ENCODE measurements around the gene RAD51C.
"Not testable (repeated sequence)": the region's sequence is repeated elsewhere in the genome, so short reads cannot be mapped to it uniquely, and the experiment has no call there.

Gene RAD51C

DNA sequence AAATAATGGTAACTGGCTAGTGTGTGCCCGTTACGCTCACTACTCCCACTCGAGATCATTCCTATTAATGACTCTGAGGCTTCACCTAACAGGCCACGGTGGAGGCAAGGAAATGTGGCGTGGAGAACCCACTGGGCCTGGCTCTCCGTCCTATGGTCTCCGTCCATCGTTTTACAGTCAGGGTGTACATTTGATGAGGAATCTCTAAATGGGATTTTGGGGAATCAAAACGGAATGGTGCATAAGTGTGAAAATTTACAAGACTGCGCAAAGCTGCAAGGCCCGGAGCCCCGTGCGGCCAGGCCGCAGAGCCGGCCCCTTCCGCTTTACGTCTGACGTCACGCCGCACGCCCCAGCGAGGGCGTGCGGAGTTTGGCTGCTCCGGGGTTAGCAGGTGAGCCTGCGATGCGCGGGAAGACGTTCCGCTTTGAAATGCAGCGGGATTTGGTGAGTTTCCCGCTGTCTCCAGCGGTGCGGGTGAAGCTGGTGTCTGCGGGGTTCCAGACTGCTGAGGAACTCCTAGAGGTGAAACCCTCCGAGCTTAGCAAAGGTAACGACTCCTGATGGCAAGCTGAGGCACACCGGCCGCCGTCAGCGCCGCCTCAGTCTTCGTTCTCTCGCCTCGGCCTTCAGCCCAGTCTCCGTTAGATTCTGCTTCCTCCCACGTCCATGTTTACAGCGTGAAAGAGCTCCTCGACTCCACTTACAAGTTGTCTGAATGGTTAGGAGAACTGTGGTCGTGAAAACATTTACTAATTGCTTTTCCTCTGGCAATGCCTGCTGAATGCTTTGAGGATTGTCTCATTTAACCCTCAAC, at the start of gene RAD51C:
TSS of gene RAD51C (plus strand) at position 364 of the 817 bp plus-strand sequence. CDS start at position 406, 42 bp downstream.
- DNase-seq: peak; percentile 94
- in situ Hi-C loops (cut with HindIII; ENCODE audit: low pct_ligation_motif_present, low pct_unique_long_range_greater_than_20kb, low sequenced_read_pairs): no loop called here

- in situ Hi-C loops (cut with HindIII; ENCODE audit: low pct_ligation_motif_present, low pct_unique_long_range_greater_than_20kb, low sequenced_read_pairs): no loop called here
- DNase-seq: peak; percentile 84
These were observed 49.3 kb upstream of the RAD51C start for GRCh38 chr17:58643147-58643546.

DNA sequence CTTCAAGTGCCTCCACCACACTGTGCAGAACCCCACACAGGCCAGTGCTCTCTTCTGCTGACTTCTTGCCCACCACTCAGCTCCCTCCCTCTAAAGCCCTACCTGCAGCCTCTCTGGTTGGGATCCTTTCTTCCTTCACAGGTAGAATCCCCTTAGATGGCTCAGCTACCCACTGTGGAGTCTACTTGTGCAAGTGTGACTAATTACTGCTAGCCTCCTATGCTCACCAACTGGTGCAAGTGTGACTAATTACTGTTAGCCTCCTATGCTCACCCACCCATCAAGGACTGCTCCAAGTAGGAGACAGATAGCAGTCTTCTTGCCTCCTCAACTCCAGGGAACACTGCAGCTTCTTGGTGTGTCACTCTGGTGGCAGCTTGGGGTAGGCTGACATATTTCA, 44.2 kb upstream of the RAD51C start:
- in situ Hi-C loops (cut with HindIII; ENCODE audit: low pct_ligation_motif_present, low pct_unique_long_range_greater_than_20kb, low sequenced_read_pairs): no loop called here
- DNase-seq: no peak

DNA sequence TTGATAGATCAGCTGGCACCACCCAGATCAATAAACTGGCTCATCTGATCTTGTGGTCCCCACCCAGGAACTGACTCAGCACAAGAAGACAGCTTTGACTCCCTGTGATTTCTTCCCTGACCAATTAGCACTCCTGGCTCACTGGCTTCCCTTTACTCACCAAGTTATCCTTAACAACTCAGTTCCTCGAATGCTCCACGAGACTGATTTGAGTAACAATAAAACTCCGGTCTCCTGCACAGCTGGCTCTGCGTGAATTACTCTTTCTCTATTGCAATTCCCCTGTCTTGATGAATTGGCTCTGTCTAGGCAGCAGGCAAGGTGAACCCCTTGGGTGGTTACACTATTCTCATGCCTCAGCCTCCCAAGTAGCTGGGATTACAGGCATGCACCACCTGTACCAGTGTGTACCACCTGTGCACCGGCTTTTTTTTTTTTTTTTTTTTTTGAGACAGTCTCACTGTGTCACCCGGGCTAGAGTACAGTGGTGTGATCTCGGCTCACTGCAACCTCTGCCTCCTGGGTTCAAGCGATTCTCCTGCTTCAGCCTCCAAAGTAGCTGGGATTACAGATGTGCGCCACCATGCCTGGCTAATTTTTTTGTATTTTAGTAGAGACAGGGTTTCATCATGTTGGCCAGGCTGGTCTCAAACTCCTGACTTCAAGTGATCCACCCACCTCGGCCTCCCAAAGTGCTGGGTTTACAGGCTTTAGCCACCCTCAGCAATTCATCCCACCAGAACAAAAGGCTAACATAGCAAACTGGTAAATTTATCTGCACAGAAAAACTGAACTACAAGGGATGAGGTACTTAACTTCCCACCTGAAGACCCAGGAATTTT, 34.2 kb upstream of the RAD51C start:
- in situ Hi-C loops (cut with HindIII; ENCODE audit: low pct_ligation_motif_present, low pct_unique_long_range_greater_than_20kb, low sequenced_read_pairs): not testable (repeated sequence)

GRCh38 chr17:58658804-58659713, 33.3 kb upstream of the RAD51C start:
- DNase-seq: peak; percentile 98
- in situ Hi-C loops (cut with HindIII; ENCODE audit: low pct_ligation_motif_present, low pct_unique_long_range_greater_than_20kb, low sequenced_read_pairs): no loop called here

More for the DNA sequence above, 34.2 kb upstream of the RAD51C start:
- DNase-seq: not testable (repeated sequence)

GRCh38 chr17:58659714-58660084, 32.7 kb upstream of the RAD51C start:
- DNase-seq; in situ Hi-C loops (cut with HindIII; ENCODE audit: low pct_ligation_motif_present, low pct_unique_long_range_greater_than_20kb, low sequenced_read_pairs): not testable (repeated sequence)

DNA sequence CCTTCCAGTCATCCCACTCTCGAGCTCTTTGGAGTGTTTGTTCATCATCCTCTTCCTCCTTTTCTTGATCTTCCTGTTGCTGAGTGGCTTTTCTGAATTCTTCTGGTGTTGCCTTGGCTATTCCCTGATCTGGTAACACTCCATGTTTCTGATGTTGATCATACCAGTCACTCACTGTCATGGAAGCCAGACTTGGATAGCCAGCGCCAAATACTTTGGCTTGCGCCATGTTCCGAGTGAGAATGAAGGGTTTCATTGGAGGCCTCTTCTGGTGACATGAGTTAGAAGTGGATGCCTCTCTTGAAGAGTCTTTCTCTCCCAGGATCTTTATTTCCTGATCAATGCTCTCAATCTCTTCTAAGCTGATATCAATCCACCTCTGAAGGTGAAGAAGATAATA, 31.8 kb upstream of the RAD51C start:
- in situ Hi-C loops (cut with HindIII; ENCODE audit: low pct_ligation_motif_present, low pct_unique_long_range_greater_than_20kb, low sequenced_read_pairs): no loop called here
- no peak for DNase-seq

DNA sequence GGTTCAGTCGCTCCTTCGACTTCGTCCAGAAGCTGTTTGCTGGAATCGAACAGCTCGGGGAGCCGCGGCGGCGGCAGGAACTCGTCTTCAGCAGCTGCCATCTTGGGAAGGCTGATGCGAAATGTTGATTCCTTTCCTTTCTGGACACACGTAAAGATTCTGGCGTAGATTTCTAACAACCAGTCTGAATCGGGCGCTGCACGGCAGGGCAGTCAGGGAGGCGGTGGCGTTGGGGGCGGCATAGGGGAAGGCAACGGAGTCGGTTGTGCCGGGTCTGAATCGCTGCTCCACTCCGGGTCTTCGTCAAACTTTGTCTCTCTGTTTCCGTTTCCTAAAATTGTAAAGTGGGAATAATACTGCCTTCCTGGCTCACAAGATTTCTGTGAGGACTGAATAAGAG, 30.9 kb upstream of the RAD51C start:
- no peak for DNase-seq
- in situ Hi-C loops (cut with HindIII; ENCODE audit: low pct_ligation_motif_present, low pct_unique_long_range_greater_than_20kb, low sequenced_read_pairs): no loop called here

DNA sequence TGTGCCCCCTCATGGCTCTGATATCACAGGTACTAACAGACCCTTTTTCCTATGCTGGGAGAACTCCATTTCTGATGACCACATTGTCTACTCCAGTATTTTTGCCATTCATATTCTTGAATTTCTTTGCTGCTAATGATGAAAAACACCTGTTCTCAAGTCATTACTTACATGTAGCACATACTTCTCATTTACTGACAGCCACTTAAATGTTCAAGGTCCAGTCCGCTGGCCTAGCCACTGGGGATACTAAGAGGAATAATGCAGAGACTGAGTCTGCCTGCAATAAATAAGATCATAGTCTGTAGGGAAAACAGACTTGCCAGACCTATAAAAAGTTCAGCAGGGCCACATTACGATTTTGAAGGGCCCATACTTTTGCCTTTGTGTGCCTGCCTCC, 28.1 kb upstream of the RAD51C start:
- DNase-seq: no peak
- in situ Hi-C loops (cut with HindIII; ENCODE audit: low pct_ligation_motif_present, low pct_unique_long_range_greater_than_20kb, low sequenced_read_pairs): no loop called here

DNA sequence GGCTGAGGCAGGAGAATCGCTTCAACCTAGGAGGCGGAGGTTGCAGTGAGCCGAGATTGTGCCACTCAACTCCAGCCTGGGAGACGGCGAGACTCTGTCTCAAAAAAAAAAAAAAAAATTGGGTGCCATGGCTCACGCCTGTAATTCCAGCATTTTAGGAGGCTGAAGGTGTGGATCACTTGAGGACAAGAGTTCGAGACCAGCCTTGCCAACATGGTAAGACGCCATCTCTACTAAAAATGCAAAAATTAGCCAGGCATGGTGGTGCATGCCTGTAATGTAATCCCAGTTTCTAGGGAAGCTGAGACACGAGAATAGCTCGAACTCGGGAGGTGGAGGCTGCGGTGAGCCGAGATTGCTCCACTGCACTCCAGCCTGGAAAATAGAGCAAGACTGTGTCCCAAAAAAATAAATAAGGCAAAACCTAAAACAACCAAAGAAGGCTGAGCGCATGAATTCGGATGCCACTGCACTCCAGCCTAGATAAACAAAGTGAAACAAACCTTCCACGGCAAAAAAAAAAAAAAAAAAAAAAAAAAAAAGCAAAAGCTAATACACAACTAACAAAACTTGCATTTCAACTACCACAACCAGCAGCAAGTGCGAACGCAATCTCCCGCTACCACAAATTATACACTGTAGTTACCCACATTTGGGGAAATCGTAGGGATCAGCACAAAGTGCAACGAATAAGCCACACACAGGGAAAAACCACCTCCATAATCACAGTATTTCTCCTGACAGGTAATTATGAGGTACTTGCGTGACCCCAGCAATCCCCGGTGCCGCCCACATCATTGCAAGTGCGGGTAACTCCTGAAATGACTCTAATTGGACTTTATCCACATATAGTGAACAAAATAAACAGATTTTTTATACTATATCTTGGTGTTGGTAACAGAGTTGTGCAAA, 26.2 kb upstream of the RAD51C start:
- no peak for DNase-seq
- in situ Hi-C loops (cut with HindIII; ENCODE audit: low pct_ligation_motif_present, low pct_unique_long_range_greater_than_20kb, low sequenced_read_pairs): no loop called here

DNA sequence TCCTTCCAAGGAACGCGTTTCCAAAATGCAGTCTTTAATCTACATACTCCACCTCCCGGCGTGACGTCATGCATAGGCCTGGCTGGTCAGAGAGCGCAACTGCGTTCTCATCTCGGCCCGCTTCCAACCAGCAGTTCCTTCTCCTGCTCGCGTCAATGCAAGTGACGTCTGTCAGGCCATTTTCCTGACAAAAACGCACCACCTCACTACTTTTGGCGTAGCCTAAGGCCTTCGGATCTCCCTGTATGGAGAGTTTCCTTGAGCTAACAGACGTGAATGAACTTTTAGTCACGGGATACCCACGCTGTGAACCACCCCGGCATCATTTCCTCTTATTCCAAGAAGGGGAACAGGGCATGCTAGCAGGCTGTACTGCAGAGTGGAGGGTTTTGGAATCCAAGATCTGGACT, 25.5 kb upstream of the RAD51C start:
- DNase-seq: no peak
- in situ Hi-C loops (cut with HindIII; ENCODE audit: low pct_ligation_motif_present, low pct_unique_long_range_greater_than_20kb, low sequenced_read_pairs): no loop called here

GRCh38 chr17:58667934-58668597, 24.3 kb upstream of the RAD51C start:
- no peak for DNase-seq
- in situ Hi-C loops (cut with HindIII; ENCODE audit: low pct_ligation_motif_present, low pct_unique_long_range_greater_than_20kb, low sequenced_read_pairs): no loop called here

DNA sequence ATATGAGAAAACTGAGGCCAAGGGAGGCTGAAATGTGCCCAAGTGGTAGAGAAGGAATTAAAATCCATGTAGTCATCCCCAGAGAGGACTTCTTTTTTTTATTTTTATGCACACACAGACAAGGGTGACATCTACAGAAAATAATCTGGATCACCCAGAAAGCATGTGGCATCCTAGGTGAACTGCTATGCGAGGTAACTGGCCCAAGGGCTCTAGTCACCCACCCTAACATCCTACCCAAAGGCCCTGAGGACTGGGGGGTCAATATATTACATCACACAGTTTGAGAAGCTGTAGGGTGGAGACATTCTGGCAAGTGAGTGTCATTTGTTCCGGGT, 23.8 kb upstream of the RAD51C start:
- in situ Hi-C loops (cut with HindIII; ENCODE audit: low pct_ligation_motif_present, low pct_unique_long_range_greater_than_20kb, low sequenced_read_pairs): no loop called here
- no peak for DNase-seq

GRCh38 chr17:58669853-58670252, 22.5 kb upstream of the RAD51C start:
- in situ Hi-C loops (cut with HindIII; ENCODE audit: low pct_ligation_motif_present, low pct_unique_long_range_greater_than_20kb, low sequenced_read_pairs): no loop called here

DNA sequence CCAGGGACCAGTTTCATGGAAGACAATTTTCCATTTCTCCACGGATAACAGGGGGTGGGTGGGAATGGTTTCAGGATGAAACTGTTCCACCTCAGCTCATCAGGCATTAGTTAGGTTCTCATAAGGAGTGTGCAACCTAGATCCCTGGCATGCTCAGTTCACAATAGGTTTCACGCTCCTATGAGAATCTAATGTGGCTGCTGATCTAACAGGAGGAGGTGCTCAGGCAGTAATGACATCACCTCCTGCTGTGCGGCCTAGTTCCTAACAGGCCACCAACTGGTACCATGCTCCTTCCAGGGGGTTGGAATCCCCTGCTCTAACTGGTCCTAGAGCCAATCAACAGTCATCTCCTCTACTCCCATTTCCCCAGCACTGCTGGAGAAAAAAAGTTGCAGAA, 20.4 kb upstream of the RAD51C start:
- no peak for DNase-seq
- in situ Hi-C loops (cut with HindIII; ENCODE audit: low pct_ligation_motif_present, low pct_unique_long_range_greater_than_20kb, low sequenced_read_pairs): no loop called here

More at GRCh38 chr17:58669853-58670252, 22.5 kb upstream of the RAD51C start:
- DNase-seq: no peak

GRCh38 chr17:58677194-58677880, 15.1 kb upstream of the RAD51C start:
- in situ Hi-C loops (cut with HindIII; ENCODE audit: low pct_ligation_motif_present, low pct_unique_long_range_greater_than_20kb, low sequenced_read_pairs): no loop called here
- no peak for DNase-seq

- in situ Hi-C loops (cut with HindIII; ENCODE audit: low pct_ligation_motif_present, low pct_unique_long_range_greater_than_20kb, low sequenced_read_pairs); DNase-seq: not testable (repeated sequence)
These were observed 14.1 kb upstream of the RAD51C start for GRCh38 chr17:58678287-58678686.

Data from ACHN (cell line).